OCI-LY1 (cell line): Measurements from ENCODE around the gene PIP.

Experiments used
- EZH2 ChIP-seq: fragments of 200-600 bp; sonication (generic), shearing (Covaris generic); IDR thresholded peaks from 2 replicates; pipeline ENCODE4 v1.8.0; 2017; ENCODE audit warnings: borderline replicate concordance, mixed run types, mild to moderate bottlenecking, antibody characterized with exemption, low read length, moderate library complexity, mixed read lengths
- TF ChIP-seq, protein P1 (sequence below): fragments of 200-600 bp; sonication (generic), shearing (Covaris generic); IDR thresholded peaks from 2 replicates; pipeline ENCODE4 v1.5.1; 2017; ENCODE audit warnings: mild to moderate bottlenecking, antibody characterized with exemption, low read length, moderate library complexity, mixed read lengths

DNA sequence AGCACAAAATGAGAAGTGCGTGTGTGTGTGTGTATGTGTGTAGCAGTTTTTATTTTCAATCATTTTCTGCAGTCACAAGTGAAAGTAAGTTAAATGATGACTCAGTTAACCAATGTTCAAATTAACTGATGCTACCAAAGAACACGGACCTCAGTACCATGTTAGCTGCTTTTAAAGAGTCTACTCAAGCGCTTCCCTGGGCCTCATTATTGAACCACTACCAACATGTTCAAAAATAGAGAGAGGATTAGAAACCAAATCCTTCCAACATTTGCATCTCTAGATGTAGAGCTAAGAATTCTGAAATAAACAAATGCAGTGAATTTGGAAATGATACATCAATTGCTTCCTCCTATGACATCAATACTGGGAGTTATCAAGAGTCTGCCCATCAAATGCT is 51.1 kb downstream of the PIP start, which contains the start of gene TAS2R39:
- TF ChIP-seq, protein P1, sequence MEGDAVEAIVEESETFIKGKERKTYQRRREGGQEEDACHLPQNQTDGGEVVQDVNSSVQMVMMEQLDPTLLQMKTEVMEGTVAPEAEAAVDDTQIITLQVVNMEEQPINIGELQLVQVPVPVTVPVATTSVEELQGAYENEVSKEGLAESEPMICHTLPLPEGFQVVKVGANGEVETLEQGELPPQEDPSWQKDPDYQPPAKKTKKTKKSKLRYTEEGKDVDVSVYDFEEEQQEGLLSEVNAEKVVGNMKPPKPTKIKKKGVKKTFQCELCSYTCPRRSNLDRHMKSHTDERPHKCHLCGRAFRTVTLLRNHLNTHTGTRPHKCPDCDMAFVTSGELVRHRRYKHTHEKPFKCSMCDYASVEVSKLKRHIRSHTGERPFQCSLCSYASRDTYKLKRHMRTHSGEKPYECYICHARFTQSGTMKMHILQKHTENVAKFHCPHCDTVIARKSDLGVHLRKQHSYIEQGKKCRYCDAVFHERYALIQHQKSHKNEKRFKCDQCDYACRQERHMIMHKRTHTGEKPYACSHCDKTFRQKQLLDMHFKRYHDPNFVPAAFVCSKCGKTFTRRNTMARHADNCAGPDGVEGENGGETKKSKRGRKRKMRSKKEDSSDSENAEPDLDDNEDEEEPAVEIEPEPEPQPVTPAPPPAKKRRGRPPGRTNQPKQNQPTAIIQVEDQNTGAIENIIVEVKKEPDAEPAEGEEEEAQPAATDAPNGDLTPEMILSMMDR, result no peak
- TF ChIP-seq EZH2, result no peak
